ENCODE data around the gene CACHD1.
A peak's percentile ranks its signal among the peaks of the same experiment; 100 is the strongest.

GRCh38 chr1:64476251-64476952 is 6.5 kb downstream of the CACHD1 start:
- TF ChIP-seq, protein P1, sequence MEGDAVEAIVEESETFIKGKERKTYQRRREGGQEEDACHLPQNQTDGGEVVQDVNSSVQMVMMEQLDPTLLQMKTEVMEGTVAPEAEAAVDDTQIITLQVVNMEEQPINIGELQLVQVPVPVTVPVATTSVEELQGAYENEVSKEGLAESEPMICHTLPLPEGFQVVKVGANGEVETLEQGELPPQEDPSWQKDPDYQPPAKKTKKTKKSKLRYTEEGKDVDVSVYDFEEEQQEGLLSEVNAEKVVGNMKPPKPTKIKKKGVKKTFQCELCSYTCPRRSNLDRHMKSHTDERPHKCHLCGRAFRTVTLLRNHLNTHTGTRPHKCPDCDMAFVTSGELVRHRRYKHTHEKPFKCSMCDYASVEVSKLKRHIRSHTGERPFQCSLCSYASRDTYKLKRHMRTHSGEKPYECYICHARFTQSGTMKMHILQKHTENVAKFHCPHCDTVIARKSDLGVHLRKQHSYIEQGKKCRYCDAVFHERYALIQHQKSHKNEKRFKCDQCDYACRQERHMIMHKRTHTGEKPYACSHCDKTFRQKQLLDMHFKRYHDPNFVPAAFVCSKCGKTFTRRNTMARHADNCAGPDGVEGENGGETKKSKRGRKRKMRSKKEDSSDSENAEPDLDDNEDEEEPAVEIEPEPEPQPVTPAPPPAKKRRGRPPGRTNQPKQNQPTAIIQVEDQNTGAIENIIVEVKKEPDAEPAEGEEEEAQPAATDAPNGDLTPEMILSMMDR (IDR thresholded peaks at IDR 0.05), result no peak
- TF ChIP-seq CEBPB (IDR thresholded peaks at IDR 0.05) (peak in 1 of 2 experiments; percentile 52; a peak in 1 of 4 replicates), POLR2A (IDR thresholded peaks at IDR 0.05; ENCODE audit: low read length) (no peak)
